OCI-M2 (cell line): Measurements from ENCODE around the gene C2CD4C.
"Not testable (repeated sequence)": the region's sequence is repeated elsewhere in the genome, so short reads cannot be mapped to it uniquely, and the experiment has no call there.

Experiments used
- DNase-seq: peaks from one replicate; lab custom pipeline; 2025; ENCODE audit not compliant: unreplicated experiment; lab: John Stamatoyannopoulos, UW

C2CD4C gene

GRCh38 chr19:438416-438958 lies 29.5 kb upstream of the C2CD4C start:
- no peak for DNase-seq

DNA sequence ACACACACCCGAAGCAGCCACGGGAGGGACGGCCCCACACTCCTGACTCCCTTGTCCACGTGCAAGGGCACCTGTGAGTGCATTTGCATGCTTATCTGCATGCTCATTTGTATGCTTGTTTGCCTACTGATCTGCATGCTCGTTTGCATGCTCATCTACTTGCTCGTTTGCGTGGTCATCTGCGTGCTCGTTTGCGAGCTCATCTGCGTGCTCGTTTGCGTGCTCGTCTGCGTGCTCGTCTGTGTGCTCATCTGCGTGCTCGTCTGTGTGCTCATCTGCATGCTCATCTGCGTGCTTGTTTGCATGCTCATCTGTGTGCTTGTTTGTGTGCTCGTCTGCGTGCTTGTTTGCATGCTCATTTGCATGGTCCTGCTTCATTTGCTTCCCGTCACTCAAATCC lies 28.1 kb upstream of the C2CD4C start:
- no peak for DNase-seq

- DNase-seq = no peak
Observed at GRCh38 chr19:436413-436950, 27.5 kb upstream of the C2CD4C start.

GRCh38 chr19:435707-436412 lies 26.9 kb upstream of the C2CD4C start:
- no peak for DNase-seq

- DNase-seq = no peak
Observed at GRCh38 chr19:435056-435706, 26.2 kb upstream of the C2CD4C start.

DNA sequence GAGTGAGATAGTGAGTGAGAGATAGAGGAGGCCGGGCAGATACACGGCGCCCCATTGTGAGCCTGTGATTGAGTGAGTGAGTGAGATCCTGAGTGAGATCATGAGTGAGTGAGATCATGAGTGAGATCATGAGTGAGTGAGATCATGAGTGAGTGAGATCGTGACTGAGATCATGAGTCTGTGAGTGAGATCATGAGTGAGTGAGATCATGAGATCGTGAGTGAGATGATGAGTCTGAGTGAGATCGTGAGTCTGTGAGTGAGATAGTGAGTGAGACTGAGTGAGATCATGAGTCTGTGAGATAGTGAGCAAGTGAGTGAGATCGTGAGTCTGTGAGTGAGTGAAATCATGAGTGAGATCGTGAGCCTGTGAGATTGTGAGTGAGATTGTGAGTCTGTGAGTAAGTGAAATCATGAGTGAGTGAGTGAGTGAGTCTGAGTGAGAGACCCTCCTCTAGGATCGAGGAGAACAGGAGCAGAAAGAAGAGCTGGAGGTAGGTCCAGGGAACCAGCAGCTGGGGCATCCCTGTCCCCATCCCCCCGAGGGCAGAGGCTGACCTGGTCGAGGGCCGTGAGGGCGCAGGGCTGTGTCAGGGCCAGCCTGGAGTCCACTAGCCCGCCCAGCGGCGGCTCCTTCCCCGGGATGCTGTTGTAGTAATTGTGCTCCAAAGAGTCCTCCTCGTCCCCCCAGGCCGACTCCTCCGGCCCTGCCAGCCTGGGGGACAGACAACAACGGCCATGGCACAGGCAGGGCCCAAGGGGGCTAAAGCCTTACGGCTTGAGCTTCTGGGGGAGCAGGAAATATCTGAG lies 25.4 kb upstream of the C2CD4C start:
- no peak for DNase-seq

GRCh38 chr19:430701-431100 lies 21.8 kb upstream of the C2CD4C start:
- no peak for DNase-seq

DNA sequence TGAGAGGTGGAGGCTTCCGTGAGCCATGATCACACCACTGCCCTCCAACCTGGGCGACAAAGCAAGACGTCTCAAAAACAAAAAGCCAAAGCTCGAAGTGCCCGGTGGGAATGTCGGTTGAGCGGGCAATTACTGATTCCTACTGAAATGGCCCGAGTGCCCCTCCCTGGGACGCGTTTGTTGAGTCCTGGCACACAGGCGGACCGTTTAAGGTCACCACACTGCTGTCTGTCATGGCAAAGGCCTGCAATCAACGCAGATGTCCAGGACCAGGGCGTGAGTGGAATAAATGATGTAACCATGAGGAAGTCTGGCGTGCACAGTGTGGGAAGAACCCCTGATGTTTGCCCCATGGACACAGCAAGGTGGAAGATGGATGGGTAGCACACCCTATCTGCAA lies 19.2 kb upstream of the C2CD4C start:
- no peak for DNase-seq

DNA sequence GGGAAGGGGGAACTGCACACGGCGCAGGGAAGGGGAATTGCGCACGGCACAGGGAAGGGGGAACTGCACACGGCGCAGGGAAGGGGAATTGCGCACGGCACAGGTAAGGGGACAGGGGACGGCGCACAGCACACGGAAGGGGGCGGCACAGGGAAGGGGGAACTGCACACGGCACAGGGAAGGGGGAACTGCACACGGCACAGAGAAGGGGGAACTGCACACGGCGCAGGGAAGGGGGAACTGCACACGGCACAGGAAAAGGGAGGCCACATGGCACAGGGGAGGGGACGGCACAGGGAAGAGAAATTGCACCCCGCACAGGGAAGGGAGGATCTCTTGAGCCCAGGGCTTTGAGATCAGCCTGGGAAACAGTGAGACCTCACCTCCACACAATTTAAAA lies 18.7 kb upstream of the C2CD4C start:
- not testable (repeated sequence) for DNase-seq

DNA sequence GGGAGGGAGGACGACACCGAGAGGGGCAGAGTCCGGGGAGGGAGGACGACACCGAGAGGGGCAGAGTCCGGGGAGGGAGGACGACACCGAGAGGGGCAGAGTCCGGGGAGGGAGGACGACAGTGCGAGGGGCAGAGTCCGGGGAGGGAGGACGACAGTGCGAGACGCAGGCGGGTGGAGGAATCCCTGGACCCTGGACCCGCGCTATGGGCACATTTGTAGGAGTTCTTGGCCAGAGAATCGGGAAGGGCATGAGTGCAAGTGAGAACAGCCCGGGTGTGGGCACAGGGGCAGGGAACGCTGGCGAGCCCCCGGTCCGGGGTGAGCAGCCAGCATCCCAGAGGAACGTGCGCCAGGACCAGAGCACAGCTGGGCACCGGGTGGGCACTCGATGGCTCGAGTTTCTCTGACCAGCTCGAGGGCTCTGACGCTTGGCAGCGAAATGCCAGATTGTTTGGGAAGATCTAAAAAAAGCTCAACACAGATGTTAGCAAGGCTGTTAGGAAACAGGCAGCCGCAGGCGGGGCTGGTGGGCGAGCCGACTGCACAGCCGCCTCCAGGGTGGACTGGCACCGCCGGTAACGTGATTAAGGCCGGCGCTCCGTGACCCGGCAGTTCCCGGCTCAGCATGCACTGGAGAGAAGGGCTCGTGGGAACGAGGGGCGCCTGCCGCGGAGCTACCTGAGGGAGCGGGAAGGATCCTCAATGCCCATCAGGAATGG lies 17.9 kb upstream of the C2CD4C start:
- no peak for DNase-seq

- no peak for DNase-seq
Observed at GRCh38 chr19:425056-425455, 16.1 kb upstream of the C2CD4C start.

GRCh38 chr19:424546-424945 lies 15.6 kb upstream of the C2CD4C start:
- DNase-seq = no peak

- DNase-seq = no peak
Observed at GRCh38 chr19:423691-424466, 14.9 kb upstream of the C2CD4C start.

GRCh38 chr19:422917-423226 lies 13.9 kb upstream of the C2CD4C start:
- not testable (repeated sequence) for DNase-seq

DNA sequence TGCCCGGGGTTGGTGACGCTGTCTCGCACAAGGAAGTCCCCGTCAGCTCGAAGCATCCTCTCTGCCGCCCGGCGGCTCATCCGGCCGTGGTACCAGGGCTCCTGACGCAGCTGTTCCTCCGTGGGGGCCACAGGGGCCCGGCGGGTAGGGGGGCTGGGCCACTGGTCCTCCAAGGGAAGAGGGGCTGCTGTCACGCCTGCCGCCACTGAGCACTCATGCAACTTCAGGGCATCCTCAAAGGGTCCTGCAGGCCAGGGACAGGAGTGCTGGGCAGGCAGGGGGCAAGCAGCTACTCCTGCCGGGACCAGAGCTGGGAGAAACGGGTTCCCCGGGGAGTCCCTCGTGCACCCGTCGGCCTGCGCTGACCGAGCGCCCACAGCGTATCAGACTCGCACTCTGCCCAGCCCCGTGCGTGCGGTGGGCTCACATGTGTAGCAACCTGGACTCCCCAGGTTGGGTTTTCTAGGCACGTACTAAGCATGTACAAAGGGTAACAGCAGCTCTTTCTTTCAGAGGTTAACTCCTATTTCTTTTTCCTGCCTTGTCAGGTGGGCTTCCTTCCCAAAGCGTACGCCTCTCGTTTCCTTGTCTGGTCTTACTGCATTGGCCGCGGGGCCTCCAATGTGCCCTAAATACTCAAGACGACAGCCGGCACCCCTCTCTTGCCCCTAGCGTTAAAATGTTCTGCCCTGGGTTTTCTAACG lies 13.4 kb upstream of the C2CD4C start:
- no peak for DNase-seq

DNA sequence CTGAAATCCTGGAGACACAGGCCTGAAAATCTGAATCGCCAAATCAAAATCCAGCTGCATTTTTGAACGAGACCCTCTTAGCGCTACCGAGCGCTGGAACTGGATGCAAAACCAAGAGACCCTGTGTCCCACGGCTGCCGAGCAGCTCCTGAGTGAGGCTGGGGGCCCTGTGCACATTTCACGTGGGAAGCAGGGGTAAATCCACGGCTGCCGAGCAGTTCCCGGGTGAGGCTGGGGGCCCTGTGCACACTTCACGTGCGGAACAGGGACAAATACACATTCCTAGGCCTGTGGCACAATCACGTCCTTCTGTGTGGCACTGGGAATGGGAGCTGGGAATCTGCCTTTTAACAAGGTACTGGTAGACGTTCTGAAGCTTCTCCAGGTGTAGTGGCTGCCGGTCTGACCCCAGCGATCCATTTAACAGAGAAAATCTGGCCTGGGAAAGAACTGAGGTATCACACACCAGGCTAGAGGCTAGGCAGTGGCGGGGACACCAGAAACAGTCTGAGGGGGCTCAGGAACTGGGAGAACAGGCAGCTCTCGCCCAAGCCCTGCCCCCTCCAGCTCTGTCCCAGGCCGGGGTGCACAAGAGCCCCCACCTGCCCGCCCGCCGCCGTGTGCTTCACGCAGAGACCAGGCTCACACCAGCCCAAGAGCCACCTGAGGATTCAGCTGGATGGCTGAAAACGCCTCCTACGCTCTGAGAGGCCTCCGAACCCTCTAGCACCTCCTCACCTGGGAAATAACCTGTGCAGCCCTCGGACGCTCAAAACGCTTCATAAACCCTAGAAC lies 11.0 kb upstream of the C2CD4C start:
- no peak for DNase-seq

DNA sequence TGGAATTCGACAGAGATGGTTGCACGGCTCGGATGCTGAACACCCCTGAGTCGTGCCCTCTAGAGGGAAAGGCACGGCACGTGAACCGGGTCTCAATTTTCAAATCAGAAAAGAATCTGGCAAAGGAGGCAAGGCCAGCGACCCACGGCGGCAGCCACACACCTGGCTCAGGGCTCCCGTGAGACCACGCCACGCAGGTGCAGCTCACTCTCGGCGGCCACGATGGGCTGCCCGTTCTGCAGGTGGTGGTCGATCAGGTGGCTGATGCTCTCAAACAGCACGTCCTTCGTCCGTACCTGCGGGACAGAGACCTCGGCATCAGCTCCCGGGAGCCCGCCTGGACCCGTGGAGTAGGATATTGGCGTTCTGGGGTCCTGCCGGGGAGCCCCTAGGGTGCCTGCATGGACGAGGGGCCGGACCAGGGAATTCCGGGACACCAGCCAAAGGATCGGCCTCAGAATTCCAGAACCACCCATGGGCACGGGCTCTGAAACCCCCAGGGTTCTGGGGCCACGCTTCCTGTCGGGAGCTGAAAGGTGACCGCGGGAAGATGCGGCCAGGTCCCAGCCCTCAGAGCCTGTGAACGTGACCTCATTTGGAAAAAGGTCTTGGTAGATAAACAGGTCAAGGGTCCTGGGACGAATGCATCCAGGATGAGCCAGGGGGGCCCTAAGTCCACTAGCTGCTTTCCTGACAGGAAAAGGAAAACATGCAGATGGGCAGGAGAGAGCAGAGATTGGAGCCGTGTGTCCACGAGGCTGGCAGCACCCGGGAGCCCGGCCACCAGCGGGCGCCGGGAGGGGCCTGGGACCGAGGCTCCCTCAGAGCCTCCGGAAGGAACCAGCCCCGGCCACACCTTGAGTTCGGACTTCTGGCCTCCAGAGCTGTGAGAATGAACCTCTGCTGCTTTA lies 10.1 kb upstream of the C2CD4C start:
- DNase-seq = no peak

DNA sequence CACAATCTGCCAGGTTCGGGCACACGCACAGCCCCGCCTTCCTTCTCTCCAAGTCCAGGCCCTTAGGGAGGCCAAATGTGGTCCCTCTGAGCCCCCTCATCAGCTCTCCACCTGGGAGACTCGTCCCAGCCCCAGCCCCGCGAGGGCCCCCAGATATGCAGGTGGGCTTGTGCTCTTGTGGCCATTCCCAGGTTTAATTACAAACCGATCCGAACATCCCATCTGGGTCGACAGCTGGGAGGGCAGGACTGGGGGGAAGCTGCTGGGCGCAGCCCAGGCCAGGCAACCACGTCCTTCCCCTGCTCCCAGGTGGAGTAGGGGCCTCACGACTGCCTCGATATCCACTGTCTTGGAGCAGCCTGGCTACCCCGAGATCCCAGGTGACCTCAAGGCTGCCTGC lies 7.5 kb upstream of the C2CD4C start:
- no peak for DNase-seq
